ENCODE measurements around the gene AFF3.

DNA sequence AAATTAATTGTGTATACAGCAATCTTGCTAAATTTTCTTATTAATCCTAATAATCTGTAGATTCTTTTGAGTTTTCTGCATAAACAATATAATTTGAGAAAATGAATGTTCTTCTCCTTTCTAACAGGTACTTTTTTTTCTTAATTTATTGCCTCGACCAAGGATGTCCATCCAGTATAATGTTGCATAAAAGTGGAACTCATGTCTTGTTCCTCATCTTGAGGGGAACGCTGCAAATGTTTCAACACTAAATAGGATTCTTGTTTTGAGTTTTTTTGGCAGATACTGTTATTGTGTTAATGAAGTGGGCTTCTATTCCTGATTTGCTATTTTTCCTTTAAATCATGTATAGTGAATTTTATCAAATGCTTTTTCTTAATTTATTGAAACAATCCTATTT lies 408.2 kb downstream of the AFF3 start:
- TF ChIP-seq CTCF (IDR thresholded peaks at IDR 0.05; ENCODE audit: low read depth, low read length, missing input control) (no peak), YY1 (IDR thresholded peaks at IDR 0.05) (no peak), GABPA (IDR thresholded peaks at IDR 0.05 in 1 of 2, conservative IDR thresholded peaks at IDR 0.05 in 1 of 2) (no peak), FOXA2 (IDR thresholded peaks at IDR 0.05) (no peak), TAF1 (conservative IDR thresholded peaks at IDR 0.05) (no peak), FOXA1 (IDR thresholded peaks at IDR 0.05) (no peak), SP1 (IDR thresholded peaks at IDR 0.05) (no peak), EGR1 (IDR thresholded peaks at IDR 0.05; ENCODE audit: low read depth in 2 of 2) (no peak), ZBTB33 (IDR thresholded peaks at IDR 0.05) (no peak), RAD21 (IDR thresholded peaks at IDR 0.05) (no peak)
- TF ChIP-seq, protein P1, sequence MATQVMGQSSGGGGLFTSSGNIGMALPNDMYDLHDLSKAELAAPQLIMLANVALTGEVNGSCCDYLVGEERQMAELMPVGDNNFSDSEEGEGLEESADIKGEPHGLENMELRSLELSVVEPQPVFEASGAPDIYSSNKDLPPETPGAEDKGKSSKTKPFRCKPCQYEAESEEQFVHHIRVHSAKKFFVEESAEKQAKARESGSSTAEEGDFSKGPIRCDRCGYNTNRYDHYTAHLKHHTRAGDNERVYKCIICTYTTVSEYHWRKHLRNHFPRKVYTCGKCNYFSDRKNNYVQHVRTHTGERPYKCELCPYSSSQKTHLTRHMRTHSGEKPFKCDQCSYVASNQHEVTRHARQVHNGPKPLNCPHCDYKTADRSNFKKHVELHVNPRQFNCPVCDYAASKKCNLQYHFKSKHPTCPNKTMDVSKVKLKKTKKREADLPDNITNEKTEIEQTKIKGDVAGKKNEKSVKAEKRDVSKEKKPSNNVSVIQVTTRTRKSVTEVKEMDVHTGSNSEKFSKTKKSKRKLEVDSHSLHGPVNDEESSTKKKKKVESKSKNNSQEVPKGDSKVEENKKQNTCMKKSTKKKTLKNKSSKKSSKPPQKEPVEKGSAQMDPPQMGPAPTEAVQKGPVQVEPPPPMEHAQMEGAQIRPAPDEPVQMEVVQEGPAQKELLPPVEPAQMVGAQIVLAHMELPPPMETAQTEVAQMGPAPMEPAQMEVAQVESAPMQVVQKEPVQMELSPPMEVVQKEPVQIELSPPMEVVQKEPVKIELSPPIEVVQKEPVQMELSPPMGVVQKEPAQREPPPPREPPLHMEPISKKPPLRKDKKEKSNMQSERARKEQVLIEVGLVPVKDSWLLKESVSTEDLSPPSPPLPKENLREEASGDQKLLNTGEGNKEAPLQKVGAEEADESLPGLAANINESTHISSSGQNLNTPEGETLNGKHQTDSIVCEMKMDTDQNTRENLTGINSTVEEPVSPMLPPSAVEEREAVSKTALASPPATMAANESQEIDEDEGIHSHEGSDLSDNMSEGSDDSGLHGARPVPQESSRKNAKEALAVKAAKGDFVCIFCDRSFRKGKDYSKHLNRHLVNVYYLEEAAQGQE (IDR thresholded peaks at IDR 0.05) = no peak
- TF ChIP-seq, protein P2, sequence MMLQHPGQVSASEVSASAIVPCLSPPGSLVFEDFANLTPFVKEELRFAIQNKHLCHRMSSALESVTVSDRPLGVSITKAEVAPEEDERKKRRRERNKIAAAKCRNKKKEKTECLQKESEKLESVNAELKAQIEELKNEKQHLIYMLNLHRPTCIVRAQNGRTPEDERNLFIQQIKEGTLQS (IDR thresholded peaks at IDR 0.05) = no peak
- TF ChIP-seq, protein P3, sequence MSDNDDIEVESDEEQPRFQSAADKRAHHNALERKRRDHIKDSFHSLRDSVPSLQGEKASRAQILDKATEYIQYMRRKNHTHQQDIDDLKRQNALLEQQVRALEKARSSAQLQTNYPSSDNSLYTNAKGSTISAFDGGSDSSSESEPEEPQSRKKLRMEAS (IDR thresholded peaks at IDR 0.05) = no peak

Measured in liver (tissue), 3 donors.